Measurements from ENCODE around the gene TNIK. TPM values are rescaled to one million over a fixed set of nuclear protein-coding genes. Genes with fewer than 3 reads are reported as not detected.
A peak's percentile ranks its signal among the peaks of the same experiment; 100 is the strongest.
"Not testable (repeated sequence)": the region's sequence is repeated elsewhere in the genome, so short reads cannot be mapped to it uniquely, and the experiment has no call there.

The TNIK gene
- polyA plus RNA-seq, 1 of the 3 experiments (the other 2 are of a cell fraction) = 19.4 TPM

GRCh38 chr3:171304498-171304897 lies 155.7 kb downstream of the TNIK start:
- H3K27ac ChIP-seq (ENCODE audit: low read depth in 2 of 2, low read length in 1 of 2); H3K4me2 ChIP-seq; DNase-seq; H3K36me3 ChIP-seq (replicated peaks in 1 of 2; ENCODE audit: control insufficient read depth in 1 of 2, insufficient read depth in 2 of 2, low read length in 1 of 2); H2AFZ ChIP-seq (ENCODE audit: low read depth); H3K27me3 ChIP-seq (ENCODE audit: insufficient read depth); CTCF ChIA-PET; H3K9ac ChIP-seq; H3K9me3 ChIP-seq; POLR2A ChIA-PET; H4K20me1 ChIP-seq (ENCODE audit: insufficient read depth); H3K9me2 ChIP-seq; H3K4me3 ChIP-seq (ENCODE audit: low read depth in 2 of 2, low read length in 1 of 2); H3K4me1 ChIP-seq (ENCODE audit: control insufficient read depth in 1 of 2, insufficient read depth in 2 of 2, low read depth in 1 of 2, low read length in 1 of 2): not testable (repeated sequence)
- Histone ChIP-seq H3F3A (replicated peaks; ENCODE audit: insufficient read depth) (peaks cover 33% of the 10 kb centered on the region), H3K79me2 (ENCODE audit: insufficient read depth) (peaks cover 62% of the 10 kb centered on the region)
- 92% methylated on average over 4 of the region's 4 CpGs for WGBS (ENCODE audit: low lambda C conversion rate)

- H3K9me3 ChIP-seq; H4K20me1 ChIP-seq (ENCODE audit: insufficient read depth); H3K4me2 ChIP-seq; H2AFZ ChIP-seq (ENCODE audit: low read depth); H3K27ac ChIP-seq (ENCODE audit: low read depth in 2 of 2, low read length in 1 of 2); H3K36me3 ChIP-seq (replicated peaks in 1 of 2; ENCODE audit: control insufficient read depth in 1 of 2, insufficient read depth in 2 of 2, low read length in 1 of 2); DNase-seq; CTCF ChIA-PET; POLR2A ChIA-PET; H3K27me3 ChIP-seq (ENCODE audit: insufficient read depth); H3K9me2 ChIP-seq; H3K4me1 ChIP-seq (ENCODE audit: control insufficient read depth in 1 of 2, insufficient read depth in 2 of 2, low read depth in 1 of 2, low read length in 1 of 2); H3K9ac ChIP-seq; H3K4me3 ChIP-seq (ENCODE audit: low read depth in 2 of 2, low read length in 1 of 2): not testable (repeated sequence)
- TF ChIP-seq PBX3 (IDR thresholded peaks at IDR 0.05) = 0 out of 2 replicates have a peak, but pooled peaks have one; percentile 16
- 0 out of 2 replicates have a peak, but pooled peaks have one; percentile 18 for TF ChIP-seq TCF12 (IDR thresholded peaks at IDR 0.05)
- Histone ChIP-seq H3K79me2 (ENCODE audit: insufficient read depth) (peaks cover 57% of the 10 kb centered on the region), H3F3A (replicated peaks; ENCODE audit: insufficient read depth) (peaks cover 28% of the 10 kb centered on the region)
- 100% methylated on average over 1 of the region's 1 CpG for WGBS (ENCODE audit: low lambda C conversion rate)
Observed at GRCh38 chr3:171304017-171304416, 156.2 kb downstream of the TNIK start.

GRCh38 chr3:171301998-171302397 lies 158.2 kb downstream of the TNIK start:
- Histone ChIP-seq H2AFZ (ENCODE audit: low read depth) (no peak overlapping the region), H3K4me2 (no peak overlapping the region), H3K4me1 (ENCODE audit: control insufficient read depth in 1 of 2, insufficient read depth in 2 of 2, low read depth in 1 of 2, low read length in 1 of 2) (no peaks in the 10 kb centered on the region), H3K36me3 (replicated peaks in 1 of 2; ENCODE audit: control insufficient read depth in 1 of 2, insufficient read depth in 2 of 2, low read length in 1 of 2) (no peaks in the 10 kb centered on the region), H3K9me2 (no peaks in the 10 kb centered on the region), H3K9me3 (no peaks in the 10 kb centered on the region), H3K27me3 (ENCODE audit: insufficient read depth) (no peaks in the 10 kb centered on the region), H3K9ac (no peak overlapping the region), H3F3A (replicated peaks; ENCODE audit: insufficient read depth) (peaks cover 19% of the 10 kb centered on the region), H3K4me3 (ENCODE audit: low read depth in 2 of 2, low read length in 1 of 2) (no peak overlapping the region), H4K20me1 (ENCODE audit: insufficient read depth) (no peaks in the 10 kb centered on the region), H3K27ac (ENCODE audit: low read depth in 2 of 2, low read length in 1 of 2) (no peak overlapping the region), H3K79me2 (ENCODE audit: insufficient read depth) (peaks cover 48% of the 10 kb centered on the region)
- POLR2A ChIA-PET = no interaction called here
- 96% methylated on average over 1 of the region's 1 CpG for whole genome bisulfite sequencing (ENCODE audit: low lambda C conversion rate)
- DNase-seq = no peak
- CTCF ChIA-PET = no interaction called here
- no peak for TF ChIP-seq GABPA (IDR thresholded peaks at IDR 0.05; ENCODE audit: low read depth)
- TF ChIP-seq ZBTB33 (IDR thresholded peaks at IDR 0.05; ENCODE audit: borderline replicate concordance, low read depth) = no peak
- TF ChIP-seq NRF1 (IDR thresholded peaks at IDR 0.05; ENCODE audit: low read depth, low read length) = no peak
- no peak for TF ChIP-seq CTCF (IDR thresholded peaks at IDR 0.05)
- no peak for TF ChIP-seq MAX (IDR thresholded peaks at IDR 0.05; ENCODE audit: low read depth)
- no peak for TF ChIP-seq FOXM1 (IDR thresholded peaks at IDR 0.05; ENCODE audit: low read depth)
- no peak for TF ChIP-seq PBX3 (IDR thresholded peaks at IDR 0.05)
- no peak for TF ChIP-seq YY1 (IDR thresholded peaks at IDR 0.05; ENCODE audit: low read depth)
- no peak for TF ChIP-seq TCF12 (IDR thresholded peaks at IDR 0.05)
- no peak for TF ChIP-seq CHD2 (IDR thresholded peaks at IDR 0.05; ENCODE audit: low read length, partially characterized antibody)
- no peak for TF ChIP-seq MEF2A (IDR thresholded peaks at IDR 0.05; ENCODE audit: borderline replicate concordance, low read depth)
- no peak for TF ChIP-seq RCOR1 (IDR thresholded peaks at IDR 0.05; ENCODE audit: low read length)
- no peak for TF ChIP-seq SMC3 (IDR thresholded peaks at IDR 0.05; ENCODE audit: low read depth, low read length)
- no peak for TF ChIP-seq IRF3 (IDR thresholded peaks at IDR 0.05; ENCODE audit: low read depth, low read length)
- TF ChIP-seq ELF1 (IDR thresholded peaks at IDR 0.05) = no peak
